Measurements from ENCODE around the gene UBTD1.

GRCh38 chr10:97494863-97495506 lies 3.7 kb upstream of the UBTD1 start:
- TF ChIP-seq NFIC (IDR thresholded peaks at IDR 0.05) (no peak), RAD21 (IDR thresholded peaks at IDR 0.05; ENCODE audit: low read depth) (no peak), TCF12 (IDR thresholded peaks at IDR 0.05; ENCODE audit: low read depth) (no peak), REST (IDR thresholded peaks at IDR 0.05; ENCODE audit: low read depth) (no peak), ZBTB7A (IDR thresholded peaks at IDR 0.05; ENCODE audit: low read depth) (no peak), MAX (IDR thresholded peaks at IDR 0.05) (no peak)
